HG03175 (cell line): ENCODE data around the gene SLC6A2.
"Not testable (repeated sequence)": the region's sequence is repeated elsewhere in the genome, so short reads cannot be mapped to it uniquely, and the experiment has no call there.

Experiments used
- ATAC-seq: cut with Tn5 transposase; IDR thresholded peaks from one replicate; pipeline ENCODE4 v1.9.1; 2021; ENCODE audit warnings: mild to moderate bottlenecking, moderate library complexity; ENCODE audit not compliant: unreplicated experiment

Gene SLC6A2

GRCh38 chr16:55753145-55753631 is 97.4 kb downstream of the SLC6A2 start:
- ATAC-seq: not testable (repeated sequence)
